HEK293T (cell line): ENCODE results near the gene SDHAF4.
"Not testable (repeated sequence)": the region's sequence is repeated elsewhere in the genome, so short reads cannot be mapped to it uniquely, and the experiment has no call there.

Source experiments
- CTCF ChIA-PET: fragments of 350-600 bp; formaldehyde crosslinking; extraction: SDS; loops from one replicate; lab custom pipeline; 2021; ENCODE audit warnings: antibody characterized with exemption, inconsistent platforms; lab: Yijun Ruan, JAX
- POLR2A ChIA-PET: fragments of 350-600 bp; formaldehyde crosslinking; extraction: SDS; loops from one replicate; lab custom pipeline; 2020; ENCODE audit warnings: antibody characterized with exemption, inconsistent platforms; lab: Yijun Ruan, JAX
- DNase-seq: peaks from one replicate; pipeline ENCODE4 v3.0.0; 2012; ENCODE audit warnings: mixed read lengths; ENCODE audit errors: extremely low spot score
- ARNT ChIP-seq: fragments of 450-650 bp; IDR thresholded peaks from 2 replicates; pipeline ENCODE4 v1.6.1; 2017; ENCODE audit warnings: mild to moderate bottlenecking
- BHLHE40 ChIP-seq: fragments of 450-650 bp; IDR thresholded peaks from 2 replicates; pipeline ENCODE4 v1.6.1; 2016; ENCODE audit warnings: mild to moderate bottlenecking, moderate library complexity, borderline replicate concordance
- CTBP1 ChIP-seq: fragments of 450-650 bp; IDR thresholded peaks from 2 replicates; pipeline ENCODE4 v1.6.1; 2016; ENCODE audit warnings: borderline replicate concordance
- ELF4 ChIP-seq: fragments of 450-650 bp; IDR thresholded peaks from 2 replicates; pipeline ENCODE4 v1.6.1; 2017; ENCODE audit warnings: antibody characterized with exemption
- FOXA1 ChIP-seq: fragments of 450-650 bp; IDR thresholded peaks from 2 replicates; pipeline ENCODE4 v1.6.1; 2016; ENCODE audit warnings: mild to moderate bottlenecking
- FOXK2 ChIP-seq: fragments of 450-650 bp; IDR thresholded peaks from 2 replicates; pipeline ENCODE4 v1.6.1; 2016; ENCODE audit warnings: mild to moderate bottlenecking
- FOXM1 ChIP-seq: fragments of 450-650 bp; IDR thresholded peaks from 2 replicates; pipeline ENCODE4 v1.6.1; 2017; ENCODE audit warnings: mild to moderate bottlenecking, borderline replicate concordance
- HDGF ChIP-seq: fragments of 450-650 bp; IDR thresholded peaks from 2 replicates; pipeline ENCODE4 v1.6.1; 2017; ENCODE audit warnings: antibody characterized with exemption, borderline replicate concordance
- L3MBTL2 ChIP-seq: fragments of 450-650 bp; conservative IDR thresholded peaks from 2 replicates; pipeline ENCODE4 v1.6.1; 2016; ENCODE audit warnings: mild to moderate bottlenecking
- LEF1 ChIP-seq: fragments of 450-650 bp; IDR thresholded peaks from 2 replicates; pipeline ENCODE4 v1.6.1; 2017; ENCODE audit warnings: mild to moderate bottlenecking, borderline replicate concordance
- NFRKB ChIP-seq: fragments of 450-650 bp; IDR thresholded peaks from 2 replicates; pipeline ENCODE4 v1.6.1; 2016; ENCODE audit warnings: mild to moderate bottlenecking, moderate library complexity
- PKNOX1 ChIP-seq: fragments of 450-650 bp; IDR thresholded peaks from 2 replicates; pipeline ENCODE4 v1.6.1; 2016
- SP1 ChIP-seq: fragments of 450-650 bp; IDR thresholded peaks from 2 replicates; pipeline ENCODE4 v1.6.1; 2017
- SUZ12 ChIP-seq: fragments of 450-650 bp; IDR thresholded peaks from 2 replicates; pipeline ENCODE4 v1.6.1; 2016; ENCODE audit warnings: mild to moderate bottlenecking
- TARDBP ChIP-seq: fragments of 450-650 bp; IDR thresholded peaks from 2 replicates; pipeline ENCODE4 v1.6.1; 2016
- ZNF384 ChIP-seq: fragments of 450-650 bp; IDR thresholded peaks from 2 replicates; pipeline ENCODE4 v1.6.1; 2016

SDHAF4 gene

DNA sequence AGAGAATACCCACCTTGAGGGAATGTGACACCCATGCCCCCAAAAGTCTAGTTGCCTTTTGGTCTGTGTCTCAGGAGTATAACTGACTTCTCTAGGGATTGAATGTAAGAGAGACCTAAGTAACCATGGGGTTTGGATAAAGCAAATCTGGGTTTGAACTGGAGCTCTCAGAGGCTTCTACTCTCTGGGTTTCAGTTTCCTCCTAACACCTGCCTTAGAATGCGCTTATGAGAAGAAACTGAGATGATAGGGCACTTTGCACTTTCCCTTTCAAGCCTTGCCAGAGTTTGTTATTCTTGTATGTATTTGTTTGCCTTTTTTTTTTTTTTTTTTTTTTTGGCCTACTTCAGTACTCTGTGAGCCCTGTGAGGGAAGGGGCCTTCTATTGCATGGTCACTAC, 19.4 kb downstream of the SDHAF4 start:
- TF ChIP-seq SP1 (no peak), L3MBTL2 (no peak), NFRKB (no peak), TARDBP (no peak), HDGF (no peak), FOXK2 (no peak), SUZ12 (no peak), LEF1 (no peak), ARNT (no peak)
- CTCF ChIA-PET, result no interaction called here
- POLR2A ChIA-PET, result no interaction called here
- DNase-seq, result no peak

DNA sequence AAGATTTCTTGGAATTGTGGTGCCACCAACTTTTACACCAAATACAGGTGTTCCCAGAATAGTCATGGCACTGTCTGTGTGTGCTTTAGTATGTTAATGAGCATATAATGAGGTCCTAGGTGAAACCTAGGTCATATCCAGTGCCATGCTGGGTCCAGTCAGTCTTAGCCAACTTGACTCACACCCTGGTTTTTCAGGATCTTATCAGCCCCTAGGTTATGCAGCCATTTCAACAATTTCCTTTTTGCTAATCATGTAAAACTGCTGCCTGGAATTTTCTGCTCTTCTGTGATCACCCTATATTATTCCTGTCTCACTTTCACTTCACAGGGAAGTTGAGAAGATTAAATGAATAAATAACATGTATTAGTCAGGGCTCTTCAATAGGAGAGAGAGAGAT, 23.7 kb downstream of the SDHAF4 start:
- no peak for DNase-seq
- ChIA-PET CTCF (no interaction called here), POLR2A (no interaction called here)
- TF ChIP-seq FOXK2, result no peak
- no peak for TF ChIP-seq NFRKB

DNA sequence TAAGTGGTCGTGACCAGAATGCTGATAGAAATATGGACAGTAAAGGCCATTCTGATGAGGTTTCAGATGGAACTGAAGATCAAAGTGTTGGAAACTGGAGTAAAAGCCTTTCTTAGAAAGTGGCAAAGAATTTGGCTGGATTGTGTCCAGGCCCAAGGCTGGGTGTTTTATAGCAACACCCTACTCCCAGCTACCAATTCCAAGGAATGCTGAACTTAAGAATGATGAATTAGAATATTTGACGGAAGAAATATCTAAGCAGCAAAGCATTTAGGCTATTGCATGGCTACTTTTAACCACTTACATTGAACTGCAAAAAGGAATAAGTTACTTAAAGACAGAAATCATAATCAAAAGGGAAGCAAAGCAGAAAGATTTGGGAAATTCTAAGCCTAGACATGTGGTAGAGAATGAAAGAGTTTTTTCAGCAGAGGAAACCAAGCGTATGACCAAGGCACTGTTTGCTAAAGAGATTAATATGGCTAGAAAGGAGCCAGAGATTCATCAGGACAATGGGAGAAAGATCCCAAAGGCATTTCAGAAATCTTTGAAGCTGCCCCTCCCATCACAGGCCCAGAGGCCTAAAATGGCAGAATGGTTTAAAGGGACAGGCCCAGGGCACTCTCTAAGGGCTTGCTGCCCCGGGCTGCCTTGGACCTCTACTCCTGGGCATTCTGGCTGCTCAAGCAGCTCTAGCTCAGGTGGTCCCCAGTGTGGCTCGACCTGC, 25.8 kb downstream of the SDHAF4 start:
- CTCF ChIA-PET, result no interaction called here
- POLR2A ChIA-PET, result no interaction called here

GRCh38 chr6:70593118-70593486, 26.4 kb downstream of the SDHAF4 start:
- TF ChIP-seq ZNF384 (no peak), FOXM1 (no peak), FOXK2 (no peak), PKNOX1 (no peak), ARNT (no peak), CTBP1 (no peak)
- CTCF ChIA-PET, result no interaction called here
- DNase-seq, result no peak
- POLR2A ChIA-PET, result no interaction called here

More for the DNA sequence above, 25.8 kb downstream of the SDHAF4 start:
- no peak for DNase-seq
- TF ChIP-seq ELF4 (no peak), FOXM1 (no peak), CTBP1 (no peak), NFRKB (no peak), FOXK2 (no peak), HDGF (no peak), FOXA1 (no peak), LEF1 (no peak), ARNT (no peak), L3MBTL2 (no peak), ZNF384 (no peak), SUZ12 (no peak)

GRCh38 chr6:70599187-70599586, 32.5 kb downstream of the SDHAF4 start:
- TF ChIP-seq TARDBP (no peak), FOXM1 (no peak), LEF1 (no peak), FOXK2 (no peak), CTBP1 (no peak), L3MBTL2 (no peak), ELF4 (no peak), ZNF384 (no peak), HDGF (no peak), FOXA1 (no peak), ARNT (no peak)
- CTCF ChIA-PET, result no interaction called here
- no peak for DNase-seq
- POLR2A ChIA-PET, result no interaction called here

DNA sequence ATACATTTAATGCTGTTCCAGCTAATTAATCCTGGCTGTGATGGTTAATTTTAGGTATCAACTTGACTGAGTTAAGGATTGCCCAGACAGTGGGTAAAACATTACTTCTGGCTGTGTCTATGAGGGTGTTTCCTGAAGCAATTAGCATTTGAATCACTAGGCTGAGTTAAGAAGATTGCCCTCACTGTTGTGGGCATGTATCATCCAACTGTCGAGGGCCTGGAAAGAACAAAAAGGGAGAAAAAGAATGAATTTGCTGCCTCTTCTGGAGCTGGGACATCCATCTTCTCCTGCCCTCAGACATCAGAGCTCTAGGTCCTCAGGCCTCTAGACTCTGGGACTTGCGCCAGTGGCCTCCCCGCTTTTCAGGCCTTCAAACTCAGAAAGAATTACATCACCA, 34.3 kb downstream of the SDHAF4 start:
- CTCF ChIA-PET, result no interaction called here
- POLR2A ChIA-PET, result no interaction called here
- DNase-seq, result no peak
- no peak for TF ChIP-seq NFRKB
- no peak for TF ChIP-seq SUZ12
- TF ChIP-seq HDGF, result no peak
- no peak for TF ChIP-seq TARDBP
- no peak for TF ChIP-seq PKNOX1
- no peak for TF ChIP-seq ARNT
- no peak for TF ChIP-seq FOXA1

DNA sequence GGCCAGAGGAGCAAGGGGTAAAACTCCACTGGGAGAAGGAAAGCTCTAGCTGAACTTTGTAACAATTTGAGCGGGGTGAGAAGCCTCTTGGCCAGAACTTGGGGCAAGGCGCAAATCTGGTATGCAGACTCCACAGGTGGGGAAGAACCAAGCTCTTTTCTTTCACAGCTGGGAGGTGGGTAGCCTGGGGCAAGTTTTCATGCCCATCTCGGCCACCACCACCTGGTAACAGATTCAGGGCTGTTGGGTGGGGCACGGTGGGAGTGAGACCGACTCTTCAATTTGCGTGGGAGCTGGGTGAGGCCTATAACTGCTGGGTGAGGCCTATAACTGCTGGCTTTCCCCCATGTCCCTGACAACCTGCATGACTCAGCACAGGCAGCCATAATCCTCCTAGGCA, 37.5 kb downstream of the SDHAF4 start:
- TF ChIP-seq TARDBP, result no peak
- no peak for TF ChIP-seq SP1
- TF ChIP-seq FOXM1, result no peak
- no peak for TF ChIP-seq PKNOX1
- no peak for TF ChIP-seq NFRKB
- TF ChIP-seq LEF1, result no peak
- TF ChIP-seq SUZ12, result no peak
- no peak for TF ChIP-seq BHLHE40
- ChIA-PET CTCF (no interaction called here), POLR2A (no interaction called here)
- no peak for DNase-seq

GRCh38 chr6:70607371-70607770, 40.6 kb downstream of the SDHAF4 start:
- POLR2A ChIA-PET, CTCF ChIA-PET, DNase-seq: not testable (repeated sequence)

DNA sequence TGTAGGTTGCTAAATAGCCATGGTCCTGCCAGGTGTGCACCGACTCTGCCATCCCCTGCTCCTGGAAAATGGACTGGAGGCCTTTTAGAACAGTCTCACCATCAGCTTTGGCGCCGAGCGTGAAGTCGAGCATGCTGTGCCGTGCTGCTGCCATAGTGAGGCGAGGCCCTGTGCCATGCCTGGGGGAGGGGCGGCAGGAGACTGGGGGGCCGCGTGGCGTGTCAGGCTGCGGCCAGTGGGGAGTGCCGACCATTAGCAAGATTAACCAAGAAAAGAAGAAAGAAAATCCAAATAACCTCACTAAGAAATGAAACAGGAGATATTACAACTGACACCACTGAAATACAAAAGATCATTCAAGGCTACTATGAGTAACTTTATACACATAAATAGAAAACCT, 42.5 kb downstream of the SDHAF4 start:
- CTCF ChIA-PET, POLR2A ChIA-PET: not testable (repeated sequence)

More for the DNA sequence above, 42.5 kb downstream of the SDHAF4 start:
- DNase-seq, result not testable (repeated sequence)
